T1000 (cell line): Measurements from ENCODE around the gene KLHL6.
"Not testable (repeated sequence)": the region's sequence is repeated elsewhere in the genome, so short reads cannot be mapped to it uniquely, and the experiment has no call there.

ENCODE experiments used
- DNase-seq: peaks from one replicate; lab custom pipeline; 2025; ENCODE audit warnings: mixed read lengths; lab: John Stamatoyannopoulos, UW

The KLHL6 gene

DNA sequence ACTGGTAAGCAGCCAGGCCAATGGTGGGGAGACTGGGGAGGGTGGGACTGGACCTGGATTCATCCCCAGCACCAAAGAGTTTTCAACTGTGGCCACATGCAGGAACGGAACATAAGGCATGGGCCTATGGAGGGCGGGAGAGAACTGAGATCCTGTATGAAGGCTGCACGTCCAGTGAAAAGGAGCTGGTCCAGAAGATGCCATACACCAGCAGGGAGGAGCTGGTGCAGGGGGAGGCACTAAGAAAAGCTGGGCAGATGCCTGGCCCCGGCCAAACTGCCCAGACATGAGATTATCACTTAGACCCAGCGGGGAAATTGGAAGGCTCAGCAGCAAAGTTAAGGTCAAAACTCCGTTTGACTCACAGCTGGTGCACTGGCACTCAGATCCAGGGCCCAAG is 69.0 kb downstream of the KLHL6 start:
- DNase-seq, result no peak

DNA sequence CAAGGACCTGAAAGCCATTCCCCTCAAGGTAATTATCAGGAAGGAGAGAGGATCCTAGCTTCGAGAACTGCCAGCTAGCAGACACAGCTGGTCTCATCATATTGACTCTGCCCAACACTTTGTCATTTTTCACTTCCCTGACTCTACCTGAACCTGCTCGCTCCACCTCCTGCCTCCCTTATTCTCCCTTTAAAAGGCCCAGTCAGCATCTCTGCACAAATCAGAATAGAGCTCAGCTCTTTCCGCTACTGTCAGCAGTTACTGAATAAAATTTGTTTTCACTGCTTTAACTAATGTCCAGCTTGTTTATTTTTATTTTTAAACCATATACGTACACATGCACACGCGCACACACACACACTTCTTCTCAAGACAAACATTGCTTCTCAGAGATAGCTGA is 69.9 kb downstream of the KLHL6 start:
- DNase-seq, result no peak

GRCh38 chr3:183485093-183485492 is 70.4 kb downstream of the KLHL6 start:
- DNase-seq, result no peak

- DNase-seq, result no peak
Measured at GRCh38 chr3:183484431-183485075, 71.0 kb downstream of the KLHL6 start.

GRCh38 chr3:183481582-183481981 is 73.9 kb downstream of the KLHL6 start:
- no peak for DNase-seq

DNA sequence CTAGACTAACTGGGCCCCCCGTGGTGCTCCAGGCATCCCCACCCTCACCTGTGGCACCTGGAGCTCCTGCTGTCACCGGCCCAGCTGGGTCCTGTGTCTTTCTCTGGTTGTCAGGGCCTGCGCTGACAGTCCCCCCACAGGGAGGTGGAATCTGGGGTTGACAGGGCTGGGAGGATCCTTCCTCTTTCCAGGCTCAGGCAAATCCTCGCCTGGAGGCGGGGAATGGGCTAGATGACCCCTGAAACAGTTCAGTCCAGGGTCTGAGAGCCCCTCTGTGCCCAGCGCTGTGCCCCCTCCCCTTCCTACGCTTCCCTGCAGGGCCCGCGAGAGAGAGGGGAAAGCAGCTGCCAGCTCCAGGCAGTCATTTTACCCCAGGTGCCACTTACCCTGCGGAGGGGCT is 77.0 kb downstream of the KLHL6 start:
- DNase-seq, result no peak

DNA sequence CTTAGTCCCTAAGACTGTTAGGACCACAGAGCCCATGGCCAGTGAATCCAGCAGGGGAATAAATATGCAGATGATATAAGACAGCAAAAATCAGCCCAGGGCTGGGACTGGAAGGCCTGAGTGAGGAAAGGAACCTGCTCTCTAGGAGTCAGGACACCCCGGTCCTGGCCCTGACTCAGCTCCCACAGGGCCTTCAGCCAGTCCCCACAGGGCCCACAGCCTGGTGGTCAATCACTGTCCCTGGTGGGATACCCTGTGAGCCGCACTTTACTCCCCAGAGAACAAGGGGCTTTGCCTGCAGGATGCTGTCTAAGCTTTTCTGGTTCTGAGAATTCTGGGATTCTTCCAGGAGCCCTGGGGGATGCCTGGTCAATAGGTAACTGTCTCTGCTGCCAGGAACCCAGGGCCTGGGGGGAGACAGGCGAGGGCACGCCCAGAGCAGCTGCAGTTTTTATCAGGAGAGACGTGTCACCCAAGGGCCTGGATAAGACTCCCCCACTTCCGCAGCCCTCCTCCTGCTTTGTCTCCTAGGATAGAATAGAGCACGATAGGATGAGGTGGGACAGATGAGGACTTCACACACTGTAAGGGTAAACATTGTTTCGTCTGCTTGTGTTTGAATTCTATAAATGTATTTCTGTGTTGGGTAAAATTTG is 77.6 kb downstream of the KLHL6 start:
- DNase-seq, result no peak

- DNase-seq, result not testable (repeated sequence)
Measured at GRCh38 chr3:183475764-183476162, 79.7 kb downstream of the KLHL6 start.

DNA sequence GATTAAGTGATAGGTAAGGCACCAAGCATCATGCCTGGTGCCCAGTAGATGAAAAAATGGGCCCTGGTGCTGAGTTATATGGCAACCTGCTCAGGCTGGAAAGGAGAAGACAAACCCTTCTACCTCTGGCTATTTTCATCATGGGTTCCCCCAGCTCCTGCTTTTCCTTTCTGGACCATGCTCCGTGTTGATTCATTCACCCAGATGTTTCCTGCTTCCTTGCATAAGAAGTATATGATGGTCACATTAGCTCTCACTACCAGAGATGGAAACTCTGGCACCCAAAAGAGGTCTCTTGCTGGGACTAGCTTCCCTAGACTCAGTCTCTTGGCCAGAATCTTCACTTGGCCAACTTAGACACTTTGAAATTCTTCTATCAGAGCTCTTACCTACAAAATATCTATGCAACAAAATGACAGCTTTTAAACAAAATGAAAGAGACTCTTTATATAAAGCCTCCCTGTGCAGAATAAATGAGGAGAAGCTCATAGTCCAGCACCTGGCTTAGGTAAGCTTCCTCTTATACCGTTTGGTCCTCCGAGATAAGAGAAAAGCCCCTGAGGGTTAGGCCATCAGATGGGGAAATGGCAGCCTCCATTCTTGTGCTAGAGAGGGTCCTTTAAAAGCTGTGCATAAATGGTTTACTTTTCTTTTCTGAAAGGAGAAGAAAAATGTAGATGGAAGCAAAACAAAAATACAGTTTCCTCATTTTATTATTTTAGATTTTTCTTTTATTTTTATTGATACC is 80.3 kb downstream of the KLHL6 start:
- DNase-seq, result no peak

DNA sequence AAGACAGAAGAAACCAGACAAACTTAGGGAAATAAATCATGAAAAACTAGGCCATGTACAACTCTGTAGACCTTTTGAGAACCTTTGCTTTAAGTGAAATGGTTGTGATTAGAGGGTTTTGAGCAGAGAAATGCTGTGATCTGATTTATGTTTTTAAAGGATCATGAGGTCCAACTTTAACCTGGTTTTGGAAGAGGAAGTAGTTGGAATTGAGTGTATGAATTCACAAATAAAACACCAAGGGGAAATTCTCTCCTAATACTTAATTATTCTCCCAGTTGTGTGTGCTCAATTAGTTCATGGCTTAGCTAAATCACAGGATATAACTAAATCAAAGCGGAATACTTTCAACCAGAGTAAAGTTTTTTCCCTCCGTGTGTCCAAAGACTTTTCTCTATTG is 81.5 kb downstream of the KLHL6 start:
- no peak for DNase-seq

- no peak for DNase-seq
Measured at GRCh38 chr3:183472155-183472554, 83.4 kb downstream of the KLHL6 start.

DNA sequence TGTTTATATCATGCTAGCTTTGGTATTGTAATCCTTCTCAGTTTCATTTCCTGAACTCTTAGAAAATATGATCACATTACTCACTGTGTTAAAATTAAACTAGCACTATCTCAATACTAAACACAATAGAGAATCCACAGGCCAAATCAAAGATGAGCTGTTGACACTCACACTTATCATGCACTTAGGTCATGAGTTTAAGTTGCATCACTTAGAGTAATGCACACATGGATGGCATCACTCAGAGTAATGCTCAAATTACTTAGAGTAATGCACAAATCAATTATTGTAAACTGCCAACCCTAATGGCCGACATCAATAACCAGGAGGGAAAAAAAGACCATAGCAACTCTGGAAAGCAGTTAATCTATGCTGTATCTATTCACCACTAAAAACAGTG is 87.1 kb downstream of the KLHL6 start:
- no peak for DNase-seq

- DNase-seq, result no peak
Measured at GRCh38 chr3:183466575-183466974, 88.9 kb downstream of the KLHL6 start.

GRCh38 chr3:183465710-183466109 is 89.8 kb downstream of the KLHL6 start:
- DNase-seq, result not testable (repeated sequence)

DNA sequence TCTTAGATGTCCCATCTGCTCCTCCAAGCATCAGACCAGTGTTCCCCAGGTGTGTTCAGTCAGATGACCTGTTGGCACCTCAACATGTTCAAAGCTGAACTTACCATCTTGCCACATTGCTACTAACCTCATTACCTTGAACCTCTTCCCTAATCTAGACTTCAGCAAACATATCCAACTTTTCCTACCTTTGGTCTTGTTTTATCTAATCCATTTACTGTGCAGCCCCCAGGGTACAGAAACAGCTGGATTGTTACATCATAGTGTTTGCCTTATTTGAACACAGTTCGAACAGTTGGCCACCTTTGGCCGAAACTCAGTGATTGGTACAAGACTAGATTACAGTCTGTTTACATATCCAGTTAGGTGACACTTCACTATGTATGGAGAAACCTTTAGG is 91.0 kb downstream of the KLHL6 start:
- no peak for DNase-seq

GRCh38 chr3:183460081-183461055 is 95.1 kb downstream of the KLHL6 start:
- no peak for DNase-seq

DNA sequence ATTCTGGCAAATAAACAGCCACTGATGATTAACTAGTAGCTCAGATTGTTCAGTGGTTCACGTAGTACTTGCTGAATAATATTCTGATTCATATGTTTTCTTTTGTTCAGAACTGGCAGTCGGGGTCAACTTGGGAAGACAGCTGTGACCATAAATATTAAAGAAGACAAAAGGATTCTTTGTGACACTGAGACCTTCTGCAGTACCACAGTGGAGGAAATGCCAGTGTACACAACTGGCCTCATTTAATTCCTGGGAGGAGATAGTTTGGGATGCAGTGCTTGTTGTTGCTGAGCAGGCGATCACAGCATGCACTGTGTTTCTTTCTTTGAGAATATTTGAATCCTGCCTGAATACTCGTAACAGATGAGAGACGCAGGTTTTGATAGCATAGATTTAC is 100.4 kb downstream of the KLHL6 start:
- DNase-seq, result no peak

DNA sequence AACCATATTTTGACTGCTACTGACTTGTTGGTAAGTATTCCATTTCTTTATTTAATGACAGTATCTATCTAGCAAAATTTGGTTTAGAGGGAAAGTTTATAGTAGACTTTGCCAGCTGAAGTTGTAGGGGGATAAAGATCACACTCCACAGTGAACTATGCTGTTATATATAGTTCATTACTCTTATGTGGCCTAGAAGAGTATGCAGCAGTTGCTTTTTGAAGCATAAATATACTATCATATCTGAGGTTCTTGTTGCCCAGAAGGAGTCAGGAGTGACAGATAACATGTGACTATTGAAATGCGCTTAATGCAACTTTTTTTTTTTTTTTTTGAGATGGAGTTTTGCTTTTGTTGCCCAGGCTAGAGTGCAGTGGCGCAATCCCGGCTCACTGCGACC is 101.4 kb downstream of the KLHL6 start:
- no peak for DNase-seq

DNA sequence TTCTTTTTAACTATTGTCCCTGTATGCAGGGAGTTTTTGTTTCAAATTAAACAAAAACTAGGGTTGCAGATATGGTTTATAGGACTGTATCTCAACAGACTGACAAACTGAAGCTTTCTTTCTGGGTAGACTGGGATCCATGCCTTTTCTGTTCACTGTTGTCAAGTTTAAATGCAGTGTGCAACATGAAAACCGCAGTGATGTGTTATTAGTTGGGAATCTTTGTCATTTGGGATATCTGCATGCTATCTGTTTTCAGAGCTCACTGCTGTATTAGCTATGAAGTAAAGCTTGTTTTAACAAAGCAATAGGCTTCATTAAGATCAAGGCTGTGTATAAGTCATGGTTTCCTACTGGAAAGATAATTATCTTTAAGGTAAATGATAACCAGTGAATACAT is 105.7 kb downstream of the KLHL6 start:
- no peak for DNase-seq

DNA sequence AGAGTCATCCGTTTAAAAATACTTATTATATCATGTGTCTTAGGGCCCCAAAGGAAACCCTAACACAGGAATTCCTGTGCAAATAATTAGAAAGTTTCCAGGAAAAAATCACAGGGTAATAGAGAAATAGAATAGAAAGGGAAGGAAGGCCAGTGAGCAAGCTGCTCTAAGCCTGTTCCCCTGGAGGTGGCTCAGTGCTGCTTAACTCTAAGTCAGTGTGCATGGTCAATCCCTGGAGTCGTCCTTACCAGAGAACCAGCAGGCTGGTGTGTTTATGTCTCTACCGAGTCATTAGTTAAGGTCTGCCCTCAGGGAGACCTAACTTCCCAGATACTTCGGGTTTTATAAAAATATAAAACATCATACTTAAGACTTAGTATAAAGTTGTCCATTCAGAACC is 106.1 kb downstream of the KLHL6 start:
- no peak for DNase-seq

DNA sequence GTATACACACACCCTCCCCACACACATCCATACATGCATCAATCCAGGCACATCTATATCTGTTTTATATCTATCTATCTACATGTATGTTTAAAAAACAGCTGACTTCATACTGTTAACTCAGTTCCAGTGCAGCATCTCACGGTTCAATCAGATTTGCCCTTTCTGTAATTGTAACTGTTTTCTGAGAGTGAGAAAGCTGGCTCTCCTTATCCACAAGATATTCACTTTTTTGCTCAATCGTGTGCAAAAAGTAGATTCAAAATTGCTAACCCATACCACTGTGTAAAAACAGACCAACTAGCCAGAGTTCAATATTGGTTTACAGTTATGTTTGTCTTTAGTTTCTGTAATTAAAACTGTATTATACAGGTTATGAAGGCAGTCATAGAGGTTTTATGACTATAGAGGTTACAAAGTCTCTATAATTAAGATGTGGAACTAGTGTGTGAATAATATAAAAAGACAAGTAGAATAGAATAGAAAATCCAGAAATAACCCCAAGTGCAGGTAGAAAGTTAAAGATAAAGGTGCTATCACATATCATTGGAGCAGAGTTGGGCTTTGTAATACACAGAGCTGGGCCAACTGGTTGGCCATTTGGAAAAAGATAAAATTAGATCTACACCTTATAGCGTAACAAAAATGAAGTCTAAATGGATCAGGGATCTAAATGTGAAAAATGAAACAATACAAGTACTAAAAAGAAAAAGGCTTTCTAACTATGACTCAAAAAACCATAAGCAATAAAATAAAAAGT is 107.0 kb downstream of the KLHL6 start:
- no peak for DNase-seq
